Liver (tissue), 9 donors: ENCODE data around the gene ZNF699. TPM values are rescaled to one million over a fixed set of nuclear protein-coding genes. Genes with fewer than 3 reads are reported as not detected.

Experiments used
- DNase-seq: peaks from one replicate; pipeline ENCODE4 v3.0.0-alpha.2; 2017; ENCODE audit warnings: low spot score
- H3K27ac ChIP-seq, 2 donors: one replicate each; pipeline ENCODE4 v1.7.0; 2013; ENCODE audit warnings: inconsistent platforms in 2 of 2, low read length in 2 of 2, control low read depth in 1 of 2, low read depth in 1 of 2, mild to moderate bottlenecking in 1 of 2
- H3K27me3 ChIP-seq, 4 donors: one replicate each; pipeline versions ENCODE4 v1.6.1 to v1.7.0; 2013; ENCODE audit warnings: low read length in 3 of 4, inconsistent platforms in 1 of 4, mild to moderate bottlenecking in 1 of 4, moderate library complexity in 1 of 4; ENCODE audit not compliant: control insufficient read depth in 4 of 4, insufficient read depth in 4 of 4
- H3K36me3 ChIP-seq, 4 donors: one replicate each; pipeline versions ENCODE4 v1.6.1 to v1.7.0; 2013; ENCODE audit warnings: low read length in 3 of 4, mild to moderate bottlenecking in 3 of 4, low read depth in 1 of 4, moderate library complexity in 1 of 4; ENCODE audit not compliant: control insufficient read depth in 4 of 4, insufficient read depth in 3 of 4
- H3K4me1 ChIP-seq, 4 donors: one replicate each; pipeline versions ENCODE4 v1.6.1 to v1.7.0; 2013; ENCODE audit warnings: low read length in 3 of 4, mild to moderate bottlenecking in 3 of 4, moderate library complexity in 1 of 4; ENCODE audit not compliant: control insufficient read depth in 4 of 4, insufficient read depth in 4 of 4
- H3K4me3 ChIP-seq, 3 donors: one replicate each; pipeline versions ENCODE4 v1.6.1 to v1.7.0; 2013; ENCODE audit warnings: low read length in 3 of 3, control low read depth in 1 of 3, low read depth in 1 of 3, mild to moderate bottlenecking in 1 of 3
- H3K9ac ChIP-seq, 2 donors: one replicate each; pipeline ENCODE4 v1.7.0; 2013; ENCODE audit warnings: low read length in 2 of 2, mild to moderate bottlenecking in 2 of 2, moderate library complexity in 2 of 2, control low read depth in 1 of 2, low read depth in 1 of 2
- H3K9me3 ChIP-seq, 4 donors: one replicate each; pipeline versions ENCODE4 v1.6.1 to v1.7.0; 2013; ENCODE audit warnings: low read length in 3 of 4; ENCODE audit not compliant: control insufficient read depth in 4 of 4
- EGR1 ChIP-seq, 2 donors: IDR thresholded peaks; 2 replicates each; pipeline ENCODE4 v1.6.1; 2016 to 2018; ENCODE audit warnings: antibody characterized with exemption in 2 of 2, low read depth in 2 of 2
- FOXA1 ChIP-seq: IDR thresholded peaks from 2 replicates; pipeline ENCODE4 v1.6.1; 2016; ENCODE audit warnings: antibody characterized with exemption
- FOXA2 ChIP-seq: IDR thresholded peaks from 2 replicates; pipeline ENCODE4 v1.6.1; 2016; ENCODE audit warnings: antibody characterized with exemption
- GABPA ChIP-seq, 2 donors: IDR thresholded peaks in 1 of 2; conservative IDR thresholded peaks in 1 of 2; 2 replicates each; pipeline ENCODE4 v1.6.1; 2016; ENCODE audit warnings: antibody characterized with exemption in 2 of 2, mild to moderate bottlenecking in 1 of 2, moderate library complexity in 1 of 2
- HNF4A ChIP-seq, 2 donors: conservative IDR thresholded peaks; 2 replicates each; pipeline ENCODE4 v1.6.1; 2016; ENCODE audit warnings: antibody characterized with exemption in 2 of 2, mild to moderate bottlenecking in 2 of 2
- HNF4G ChIP-seq: IDR thresholded peaks from 2 replicates; pipeline ENCODE4 v1.6.1; 2016; ENCODE audit warnings: antibody characterized with exemption
- JUND ChIP-seq, 2 donors: IDR thresholded peaks; 2 replicates each; pipeline ENCODE4 v1.6.1; 2016; ENCODE audit warnings: antibody characterized with exemption in 2 of 2
- NR2F2 ChIP-seq: IDR thresholded peaks from 2 replicates; pipeline ENCODE4 v1.6.1; 2016; ENCODE audit warnings: antibody characterized with exemption
- RAD21 ChIP-seq, 2 donors: IDR thresholded peaks; 2 replicates each; pipeline ENCODE4 v1.6.1; 2016; ENCODE audit warnings: antibody characterized with exemption in 2 of 2, mild to moderate bottlenecking in 2 of 2
- SP1 ChIP-seq: IDR thresholded peaks from 2 replicates; pipeline ENCODE4 v1.6.1; 2018; ENCODE audit warnings: antibody characterized with exemption, mild to moderate bottlenecking
- TAF1 ChIP-seq: conservative IDR thresholded peaks from 2 replicates; pipeline ENCODE4 v1.6.1; 2016; ENCODE audit warnings: antibody characterized with exemption, mild to moderate bottlenecking
- YY1 ChIP-seq: IDR thresholded peaks from 2 replicates; pipeline ENCODE4 v1.6.1; 2016; ENCODE audit warnings: antibody characterized with exemption, mild to moderate bottlenecking
- WGBS: extraction: QIAGEN DNeasy Blood & Tissue Kit; methylation state at CpG from one replicate; pipeline ENCODE4 v1.1.7; 2013; 5-methylcytosine and 5-hydroxymethylcytosine counted together
- polyA plus RNA-seq, 2 donors: library from polyadenylated mRNA; stranded (reverse) in 1 of 2; unstranded in 1 of 2; fragments of 200-250 nt in 1 of 2; fragments of >200 nt in 1 of 2; fragmentation: Nextera tagmentation in 1 of 2; extraction: Ambion mirVana in 1 of 2; gene quantifications; one replicate each; pipeline versions ENCODE4 v1.2.1 to v1.2.3, GENCODE V29; 2013 to 2015
- total RNA-seq, 2 donors: library from RNA; depleted of rRNA; stranded (reverse); fragments of >200 nt; gene quantifications; one replicate each; pipeline ENCODE4 v1.2.3, GENCODE V29; 2014
- TF ChIP-seq, protein P1 (sequence below): IDR thresholded peaks from 2 replicates; pipeline ENCODE4 v1.6.1; 2016; ENCODE audit warnings: antibody characterized with exemption
- TF ChIP-seq, protein P2 (sequence below): IDR thresholded peaks from 2 replicates; pipeline ENCODE4 v1.6.1; 2016; ENCODE audit warnings: antibody characterized with exemption
- TF ChIP-seq, protein P3 (sequence below): IDR thresholded peaks from 2 replicates; pipeline ENCODE4 v1.6.1; 2016; ENCODE audit warnings: antibody characterized with exemption, mild to moderate bottlenecking
- TF ChIP-seq, protein P4 (sequence below): fragments of 150-350 bp; IDR thresholded peaks from 2 replicates; pipeline ENCODE4 v1.5.1; 2017; ENCODE audit warnings: improper control_type of control experiment, low read depth, low read length; ENCODE audit not compliant: missing input control
- TF ChIP-seq, protein P5 (sequence below): IDR thresholded peaks from 2 replicates; pipeline ENCODE4 v1.6.1; 2016; ENCODE audit warnings: antibody characterized with exemption
- donor health status: healthy.
- donor health status: healthy.
- donor health status: healthy.
- donor health status: healthy.
- donor health status: healthy.

ZNF699 gene
- total RNA-seq, result 1 to 10 TPM; 2.5 to 3.0 TPM
- 1 to 10 TPM in 1 of 2 donors, under 1 TPM in 1; 0.91 to 1.1 TPM for polyA plus RNA-seq

DNA sequence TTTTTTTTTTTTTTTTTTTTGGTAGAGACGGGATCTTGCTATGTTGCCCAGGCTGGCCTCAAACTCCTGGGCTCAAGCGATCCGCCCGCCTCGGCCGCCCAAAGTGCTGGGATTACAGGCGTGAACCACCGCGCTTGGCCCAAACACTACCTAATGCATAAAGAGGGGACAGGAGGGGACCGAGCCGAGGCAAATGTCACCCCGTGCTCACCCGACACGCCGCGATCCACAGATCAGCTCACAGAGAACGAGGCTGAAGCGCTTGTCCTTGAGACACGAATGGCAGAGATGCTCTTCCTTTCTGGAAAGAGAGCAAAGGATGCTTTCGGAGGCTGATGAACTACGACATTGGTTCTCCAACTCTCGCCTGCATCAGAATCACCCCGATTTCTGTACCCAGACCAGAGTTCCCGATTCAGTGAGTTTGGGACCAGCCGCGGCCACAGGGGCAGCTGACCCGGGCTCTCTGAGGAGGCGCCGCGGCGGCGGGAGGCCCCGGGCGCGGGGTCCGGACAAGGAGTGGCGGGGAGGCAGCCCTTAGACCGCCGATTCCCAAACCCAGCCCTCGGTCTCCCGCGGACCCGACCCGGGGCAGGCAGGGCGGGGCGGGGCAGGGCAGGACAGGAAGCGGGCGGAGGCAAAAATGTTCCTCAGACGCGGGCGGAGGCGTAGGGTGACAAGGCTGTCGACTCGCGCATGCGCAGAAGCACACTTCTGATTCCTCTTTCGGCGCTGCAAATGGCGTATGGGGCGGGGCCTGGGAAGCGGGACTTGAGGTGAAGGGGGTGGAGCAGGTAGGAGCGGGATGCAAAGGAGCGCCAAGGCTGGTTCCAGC is at the start of gene ZNF699:
Gene ZNF699, minus strand, starts transcription at position 700 of the 835 bp plus-strand sequence. CDS start 4,719 bp downstream, outside the sequence.
- Histone ChIP-seq H3K27me3 (no peaks in the 10 kb centered on the region), H3K9me3 (peaks cover 9 to 28% (median 13%) of the 10 kb centered on the region in 4 donors), H3K4me3 (peak within 1 kb of the TSS; percentile 66 to 78 (median 76)), H3K9ac (no peak within 1 kb of the TSS), H3K4me1 (peaks cover 0 to 4% (median 1%) of the 10 kb centered on the region in 4 donors), H3K36me3 (peaks cover 0 to 4% (median under 1%) of the 10 kb centered on the region in 4 donors), H3K27ac (peak within 1 kb of the TSS; percentile 75 to 77)
- 2% methylated on average over 63 of the region's 63 CpGs for WGBS
- DNase-seq, result peak; percentile 94
- peak; percentile 42 for TF ChIP-seq SP1
- no peak for TF ChIP-seq FOXA1
- TF ChIP-seq TAF1, result no peak
- peak; percentile 14 for TF ChIP-seq NR2F2
- TF ChIP-seq HNF4G, result no peak
- peak in 1 of 2 donors; percentile 86 for TF ChIP-seq GABPA (IDR thresholded peaks at IDR 0.05 in 1 of 2, conservative IDR thresholded peaks at IDR 0.05 in 1 of 2)
- TF ChIP-seq, protein P1, sequence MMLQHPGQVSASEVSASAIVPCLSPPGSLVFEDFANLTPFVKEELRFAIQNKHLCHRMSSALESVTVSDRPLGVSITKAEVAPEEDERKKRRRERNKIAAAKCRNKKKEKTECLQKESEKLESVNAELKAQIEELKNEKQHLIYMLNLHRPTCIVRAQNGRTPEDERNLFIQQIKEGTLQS, result no peak
- peak in 1 of 2 donors; percentile 75 for TF ChIP-seq EGR1 (IDR thresholded peaks at IDR 0.05; ENCODE audit: low read depth in 2 of 2)
- no peak for TF ChIP-seq JUND (IDR thresholded peaks at IDR 0.05)
- TF ChIP-seq YY1, result peak; percentile 97
- TF ChIP-seq, protein P2, sequence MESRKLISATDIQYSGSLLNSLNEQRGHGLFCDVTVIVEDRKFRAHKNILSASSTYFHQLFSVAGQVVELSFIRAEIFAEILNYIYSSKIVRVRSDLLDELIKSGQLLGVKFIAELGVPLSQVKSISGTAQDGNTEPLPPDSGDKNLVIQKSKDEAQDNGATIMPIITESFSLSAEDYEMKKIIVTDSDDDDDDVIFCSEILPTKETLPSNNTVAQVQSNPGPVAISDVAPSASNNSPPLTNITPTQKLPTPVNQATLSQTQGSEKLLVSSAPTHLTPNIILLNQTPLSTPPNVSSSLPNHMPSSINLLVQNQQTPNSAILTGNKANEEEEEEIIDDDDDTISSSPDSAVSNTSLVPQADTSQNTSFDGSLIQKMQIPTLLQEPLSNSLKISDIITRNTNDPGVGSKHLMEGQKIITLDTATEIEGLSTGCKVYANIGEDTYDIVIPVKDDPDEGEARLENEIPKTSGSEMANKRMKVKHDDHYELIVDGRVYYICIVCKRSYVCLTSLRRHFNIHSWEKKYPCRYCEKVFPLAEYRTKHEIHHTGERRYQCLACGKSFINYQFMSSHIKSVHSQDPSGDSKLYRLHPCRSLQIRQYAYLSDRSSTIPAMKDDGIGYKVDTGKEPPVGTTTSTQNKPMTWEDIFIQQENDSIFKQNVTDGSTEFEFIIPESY, result peak; percentile 75

DNA sequence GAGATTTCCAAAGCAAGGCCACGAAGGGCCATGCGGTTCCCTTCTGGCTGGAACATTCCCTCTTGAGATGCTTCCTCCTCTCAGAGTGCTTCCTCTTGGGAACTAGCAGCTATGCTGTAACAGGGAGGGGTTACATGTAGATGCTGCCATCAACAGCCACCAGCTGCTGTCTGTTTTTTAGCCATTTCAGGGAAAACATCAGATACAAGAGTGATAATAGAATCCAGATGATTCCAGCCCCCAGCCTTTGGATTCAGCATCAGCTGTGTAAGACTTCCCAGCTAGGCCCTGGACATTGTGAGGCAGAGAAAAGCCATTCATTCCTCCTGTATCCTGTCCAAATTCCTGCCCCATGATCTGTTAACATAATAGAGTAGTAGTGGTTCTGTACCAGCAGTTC is 45.0 kb upstream of the ZNF699 start:
- Histone ChIP-seq H3K4me3 (peak overlapping the region in 2 of 3 donors; percentile 54 to 62), H3K9me3 (peaks cover 40 to 79% (median 55%) of the 10 kb centered on the region in 4 donors), H3K36me3 (peaks cover 0 to 14% (median 8%) of the 10 kb centered on the region in 4 donors), H3K27me3 (no peaks in the 10 kb centered on the region), H3K4me1 (no peaks in the 10 kb centered on the region), H3K27ac (no peak overlapping the region), H3K9ac (no peak overlapping the region)
- no peak for DNase-seq
- TF ChIP-seq, protein P3, sequence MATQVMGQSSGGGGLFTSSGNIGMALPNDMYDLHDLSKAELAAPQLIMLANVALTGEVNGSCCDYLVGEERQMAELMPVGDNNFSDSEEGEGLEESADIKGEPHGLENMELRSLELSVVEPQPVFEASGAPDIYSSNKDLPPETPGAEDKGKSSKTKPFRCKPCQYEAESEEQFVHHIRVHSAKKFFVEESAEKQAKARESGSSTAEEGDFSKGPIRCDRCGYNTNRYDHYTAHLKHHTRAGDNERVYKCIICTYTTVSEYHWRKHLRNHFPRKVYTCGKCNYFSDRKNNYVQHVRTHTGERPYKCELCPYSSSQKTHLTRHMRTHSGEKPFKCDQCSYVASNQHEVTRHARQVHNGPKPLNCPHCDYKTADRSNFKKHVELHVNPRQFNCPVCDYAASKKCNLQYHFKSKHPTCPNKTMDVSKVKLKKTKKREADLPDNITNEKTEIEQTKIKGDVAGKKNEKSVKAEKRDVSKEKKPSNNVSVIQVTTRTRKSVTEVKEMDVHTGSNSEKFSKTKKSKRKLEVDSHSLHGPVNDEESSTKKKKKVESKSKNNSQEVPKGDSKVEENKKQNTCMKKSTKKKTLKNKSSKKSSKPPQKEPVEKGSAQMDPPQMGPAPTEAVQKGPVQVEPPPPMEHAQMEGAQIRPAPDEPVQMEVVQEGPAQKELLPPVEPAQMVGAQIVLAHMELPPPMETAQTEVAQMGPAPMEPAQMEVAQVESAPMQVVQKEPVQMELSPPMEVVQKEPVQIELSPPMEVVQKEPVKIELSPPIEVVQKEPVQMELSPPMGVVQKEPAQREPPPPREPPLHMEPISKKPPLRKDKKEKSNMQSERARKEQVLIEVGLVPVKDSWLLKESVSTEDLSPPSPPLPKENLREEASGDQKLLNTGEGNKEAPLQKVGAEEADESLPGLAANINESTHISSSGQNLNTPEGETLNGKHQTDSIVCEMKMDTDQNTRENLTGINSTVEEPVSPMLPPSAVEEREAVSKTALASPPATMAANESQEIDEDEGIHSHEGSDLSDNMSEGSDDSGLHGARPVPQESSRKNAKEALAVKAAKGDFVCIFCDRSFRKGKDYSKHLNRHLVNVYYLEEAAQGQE, result no peak
- TF ChIP-seq, protein P4, sequence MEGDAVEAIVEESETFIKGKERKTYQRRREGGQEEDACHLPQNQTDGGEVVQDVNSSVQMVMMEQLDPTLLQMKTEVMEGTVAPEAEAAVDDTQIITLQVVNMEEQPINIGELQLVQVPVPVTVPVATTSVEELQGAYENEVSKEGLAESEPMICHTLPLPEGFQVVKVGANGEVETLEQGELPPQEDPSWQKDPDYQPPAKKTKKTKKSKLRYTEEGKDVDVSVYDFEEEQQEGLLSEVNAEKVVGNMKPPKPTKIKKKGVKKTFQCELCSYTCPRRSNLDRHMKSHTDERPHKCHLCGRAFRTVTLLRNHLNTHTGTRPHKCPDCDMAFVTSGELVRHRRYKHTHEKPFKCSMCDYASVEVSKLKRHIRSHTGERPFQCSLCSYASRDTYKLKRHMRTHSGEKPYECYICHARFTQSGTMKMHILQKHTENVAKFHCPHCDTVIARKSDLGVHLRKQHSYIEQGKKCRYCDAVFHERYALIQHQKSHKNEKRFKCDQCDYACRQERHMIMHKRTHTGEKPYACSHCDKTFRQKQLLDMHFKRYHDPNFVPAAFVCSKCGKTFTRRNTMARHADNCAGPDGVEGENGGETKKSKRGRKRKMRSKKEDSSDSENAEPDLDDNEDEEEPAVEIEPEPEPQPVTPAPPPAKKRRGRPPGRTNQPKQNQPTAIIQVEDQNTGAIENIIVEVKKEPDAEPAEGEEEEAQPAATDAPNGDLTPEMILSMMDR, result no peak
- TF ChIP-seq FOXA2 (no peak), RAD21 (IDR thresholded peaks at IDR 0.05) (no peak), SP1 (no peak), HNF4A (conservative IDR thresholded peaks at IDR 0.05) (no peak), NR2F2 (no peak)
- TF ChIP-seq, protein P5, sequence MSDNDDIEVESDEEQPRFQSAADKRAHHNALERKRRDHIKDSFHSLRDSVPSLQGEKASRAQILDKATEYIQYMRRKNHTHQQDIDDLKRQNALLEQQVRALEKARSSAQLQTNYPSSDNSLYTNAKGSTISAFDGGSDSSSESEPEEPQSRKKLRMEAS, result no peak
- TF ChIP-seq, protein P1, result no peak
- 97% methylated on average over 2 of the region's 2 CpGs for WGBS
